WTC11 (cell line): ENCODE measurements around the gene SPRED2. TPM values are rescaled to one million over a fixed set of nuclear protein-coding genes. Genes with fewer than 3 reads are reported as not detected.

Experiments used
- ATAC-seq: fragments of 200-7000 bp; cut with Tn5 transposase; 2 replicates; pipeline ENCODE4 v1.10.0; 2021; ENCODE audit warnings: mild to moderate bottlenecking, moderate library complexity
- CTCF ChIA-PET: fragments of 300-600 bp; sonication (Branson Sonifier 250); formaldehyde crosslinking; loops from one replicate; lab custom pipeline; 2021; ENCODE audit warnings: antibody characterized with exemption; lab: Charles Lee
- POLR2A ChIA-PET: fragments of 350-600 bp; sonication (Branson Sonifier 250); formaldehyde crosslinking; loops from one replicate; lab custom pipeline; 2021; ENCODE audit warnings: antibody characterized with exemption; lab: Charles Lee
- DNase-seq: peaks from one replicate; pipeline ENCODE4 v3.0.0; 2021; ENCODE audit warnings: low spot score
- H3K27ac Mint-ChIP-seq: 2 replicates; pipeline ENCODE4 v1.8.0; 2021; ENCODE audit warnings: mixed read lengths
- H3K27me3 Mint-ChIP-seq: 2 replicates; pipeline ENCODE4 v1.8.0; 2021; ENCODE audit warnings: low read depth, mild to moderate bottlenecking, moderate library complexity, mixed read lengths
- H3K36me3 Mint-ChIP-seq: 2 replicates; pipeline ENCODE4 v1.8.0; 2021; ENCODE audit warnings: mixed read lengths
- H3K4me1 Mint-ChIP-seq: 2 replicates; pipeline ENCODE4 v1.8.0; 2022; ENCODE audit warnings: mixed read lengths
- H3K4me3 Mint-ChIP-seq: 2 replicates; pipeline ENCODE4 v1.8.0; 2021; ENCODE audit warnings: mild to moderate bottlenecking, moderate library complexity, mixed read lengths
- H3K9me3 Mint-ChIP-seq: 2 replicates; pipeline ENCODE4 v1.8.0; 2021; ENCODE audit warnings: mixed read lengths
- ATF1 ChIP-seq: sonication (generic); formaldehyde crosslinking; IDR thresholded peaks from 2 replicates; pipeline ENCODE4 v1.8.1; 2023; ENCODE audit warnings: mild to moderate bottlenecking, moderate library complexity, missing genetic modification reagents
- ATF3 ChIP-seq: sonication (generic); formaldehyde crosslinking; conservative IDR thresholded peaks from 2 replicates; pipeline ENCODE4 v1.8.1; 2022; ENCODE audit warnings: mild to moderate bottlenecking, missing genetic modification reagents
- ELF4 ChIP-seq: sonication (generic); formaldehyde crosslinking; IDR thresholded peaks from 2 replicates; pipeline ENCODE4 v1.8.1; 2022; ENCODE audit warnings: low read depth, mild to moderate bottlenecking, moderate library complexity, missing genetic modification reagents
- FOXK1 ChIP-seq: sonication (generic); formaldehyde crosslinking; IDR thresholded peaks from 2 replicates; pipeline ENCODE4 v1.8.0; 2022; ENCODE audit warnings: mild to moderate bottlenecking, moderate library complexity, missing genetic modification reagents
- GABPB1 ChIP-seq: sonication (generic); formaldehyde crosslinking; IDR thresholded peaks from 2 replicates; pipeline ENCODE4 v1.8.1; 2023; ENCODE audit warnings: mild to moderate bottlenecking, missing genetic modification reagents
- IRF1 ChIP-seq: sonication (generic); formaldehyde crosslinking; IDR thresholded peaks from 2 replicates; pipeline ENCODE4 v1.8.0; 2023; ENCODE audit warnings: missing genetic modification reagents
- JUN ChIP-seq: sonication (generic); formaldehyde crosslinking; IDR thresholded peaks from 2 replicates; pipeline ENCODE4 v1.8.0; 2023; ENCODE audit warnings: mild to moderate bottlenecking, missing genetic modification reagents
- KAT7 ChIP-seq: sonication (generic); formaldehyde crosslinking; IDR thresholded peaks from 2 replicates; pipeline ENCODE4 v1.8.1; 2023; ENCODE audit warnings: missing genetic modification reagents, mild to moderate bottlenecking, borderline replicate concordance
- MLX ChIP-seq: sonication (generic); formaldehyde crosslinking; IDR thresholded peaks from 2 replicates; pipeline ENCODE4 v1.8.1; 2023; ENCODE audit warnings: mild to moderate bottlenecking, missing genetic modification reagents, moderate library complexity
- PRDM15 ChIP-seq: sonication (generic); formaldehyde crosslinking; IDR thresholded peaks from 2 replicates; pipeline ENCODE4 v1.8.0; 2022; ENCODE audit warnings: missing genetic modification reagents
- PREB ChIP-seq: sonication (generic); formaldehyde crosslinking; IDR thresholded peaks from 2 replicates; pipeline ENCODE4 v1.8.1; 2022; ENCODE audit warnings: mild to moderate bottlenecking, missing genetic modification reagents, moderate library complexity, borderline replicate concordance
- RELA ChIP-seq: sonication (generic); formaldehyde crosslinking; IDR thresholded peaks from 2 replicates; pipeline ENCODE4 v1.8.1; 2022; ENCODE audit warnings: missing genetic modification reagents, mild to moderate bottlenecking, borderline replicate concordance
- SMAD3 ChIP-seq: sonication (generic); formaldehyde crosslinking; IDR thresholded peaks from 2 replicates; pipeline ENCODE4 v1.8.0; 2022; ENCODE audit warnings: missing genetic modification reagents, mild to moderate bottlenecking, borderline replicate concordance
- SMAD4 ChIP-seq: sonication (generic); formaldehyde crosslinking; IDR thresholded peaks from 2 replicates; pipeline ENCODE4 v1.8.0; 2022; ENCODE audit warnings: mild to moderate bottlenecking, missing genetic modification reagents
- TEAD4 ChIP-seq: sonication (generic); formaldehyde crosslinking; IDR thresholded peaks from 2 replicates; pipeline ENCODE4 v1.8.0; 2022; ENCODE audit warnings: mild to moderate bottlenecking, missing genetic modification reagents
- ZMAT4 ChIP-seq: fragments of 250-450 bp; sonication (Bioruptor Pico); IDR thresholded peaks from 2 replicates; pipeline ENCODE4 v1.9.0; 2021; ENCODE audit warnings: mild to moderate bottlenecking
- ZNF138 ChIP-seq: sonication (generic); formaldehyde crosslinking; conservative IDR thresholded peaks from 2 replicates; pipeline ENCODE4 v1.8.1; 2022; ENCODE audit warnings: mild to moderate bottlenecking, moderate library complexity, missing genetic modification reagents
- ZNF263 ChIP-seq: sonication (generic); formaldehyde crosslinking; IDR thresholded peaks from 2 replicates; pipeline ENCODE4 v1.8.1; 2022; ENCODE audit warnings: low read depth, mild to moderate bottlenecking, moderate library complexity, missing genetic modification reagents
- ZNF396 ChIP-seq: fragments of 250-450 bp; sonication (Bioruptor Pico); IDR thresholded peaks from 2 replicates; pipeline ENCODE4 v1.8.0; 2021; ENCODE audit warnings: mild to moderate bottlenecking, moderate library complexity, borderline replicate concordance
- ZSCAN18 ChIP-seq: fragments of 250-450 bp; sonication (Bioruptor Pico); IDR thresholded peaks from 2 replicates; pipeline ENCODE4 v2.1.2; 2022; ENCODE audit warnings: mild to moderate bottlenecking, moderate library complexity
- total RNA-seq: library from RNA; stranded (reverse); gene quantifications from 3 replicates; pipeline ENCODE4 v1.2.3, GENCODE V29; 2021
- TF ChIP-seq, protein P1 (sequence below): sonication (generic); formaldehyde crosslinking; IDR thresholded peaks from 2 replicates; pipeline ENCODE4 v1.8.0; 2022; ENCODE audit warnings: mild to moderate bottlenecking, missing genetic modification reagents
- TF ChIP-seq, protein P2 (sequence below): sonication (generic); formaldehyde crosslinking; IDR thresholded peaks from 2 replicates; pipeline ENCODE4 v1.8.1; 2022; ENCODE audit warnings: mild to moderate bottlenecking, moderate library complexity, missing genetic modification reagents

The SPRED2 gene
- total RNA-seq, 1 experiment from 2014 or later, result 34.1 TPM

DNA sequence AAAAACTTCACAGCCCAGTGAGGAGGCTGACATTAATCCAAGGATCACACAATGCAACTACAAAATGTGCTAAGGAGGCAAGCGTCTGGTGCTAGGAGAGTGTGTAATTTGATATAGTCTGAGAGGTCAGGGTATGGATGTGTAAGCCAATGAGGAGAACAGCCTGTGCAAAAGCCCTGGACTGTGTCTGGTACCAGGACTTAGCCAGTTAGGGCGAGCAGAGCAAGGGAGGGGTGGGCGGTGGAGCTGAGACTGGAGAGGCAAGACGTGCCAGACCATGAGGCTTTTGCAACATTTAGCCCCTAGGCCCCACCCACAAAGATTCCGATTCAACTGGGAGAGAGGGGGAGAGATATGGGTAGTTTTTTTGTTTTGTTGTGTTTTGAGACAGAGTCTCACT lies 33.5 kb upstream of the SPRED2 start (continued):
- TF ChIP-seq SMAD3 (CRISPR knock-in tag), result no peak
- TF ChIP-seq ZSCAN18, result no peak
- TF ChIP-seq ZNF263, result no peak
- no peak for TF ChIP-seq ZNF138
- TF ChIP-seq GABPB1, result no peak

DNA sequence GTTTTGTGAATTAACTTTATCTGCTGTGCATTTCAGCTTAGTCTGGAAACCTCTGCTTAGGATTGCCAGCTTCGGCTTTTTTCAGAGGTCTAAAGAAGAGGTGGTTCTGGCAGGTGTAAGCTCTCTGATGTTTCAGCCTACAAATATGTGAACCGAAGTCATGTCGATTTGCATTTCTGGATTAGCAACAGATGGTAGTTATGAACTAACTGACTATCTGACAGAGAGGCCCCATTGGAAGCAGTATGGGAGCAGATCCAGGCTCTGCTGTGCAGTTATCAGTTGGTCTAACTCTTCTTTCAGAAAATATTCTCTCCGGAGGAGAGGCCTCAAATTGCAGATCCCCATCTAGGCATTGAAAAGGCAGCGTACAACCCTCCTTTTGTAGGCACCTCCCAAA lies 32.7 kb upstream of the SPRED2 start:
- Mint-ChIP-seq H3K9me3 (peaks cover 9% of the 10 kb centered on the region; the same call in 1 of the 2 replicates), H3K36me3 (no peaks in the 10 kb centered on the region), H3K4me1 (no peaks in the 10 kb centered on the region; the same call in 1 of the 2 replicates), H3K27ac (no peak overlapping the region), H3K27me3 (peaks cover 8% of the 10 kb centered on the region; the same call in 1 of the 2 replicates), H3K4me3 (no peak overlapping the region)
- ChIA-PET POLR2A (no interaction called here), CTCF (no interaction called here)
- DNase-seq (no peak), ATAC-seq (no peak)
- TF ChIP-seq IRF1 (CRISPR knock-in tag), result no peak
- no peak for TF ChIP-seq KAT7 (CRISPR knock-in tag)
- TF ChIP-seq ATF1, result no peak
- TF ChIP-seq PREB (CRISPR knock-in tag), result no peak
- TF ChIP-seq ZNF396 (CRISPR knock-in tag), result no peak
- TF ChIP-seq RELA, result no peak
- TF ChIP-seq ZNF263, result no peak
- TF ChIP-seq ZNF138, result no peak
- no peak for TF ChIP-seq TEAD4 (CRISPR knock-in tag)
- TF ChIP-seq JUN, result no peak
- no peak for TF ChIP-seq ELF4 (CRISPR knock-in tag)
- TF ChIP-seq PRDM15 (CRISPR knock-in tag), result no peak
- TF ChIP-seq, protein P1, sequence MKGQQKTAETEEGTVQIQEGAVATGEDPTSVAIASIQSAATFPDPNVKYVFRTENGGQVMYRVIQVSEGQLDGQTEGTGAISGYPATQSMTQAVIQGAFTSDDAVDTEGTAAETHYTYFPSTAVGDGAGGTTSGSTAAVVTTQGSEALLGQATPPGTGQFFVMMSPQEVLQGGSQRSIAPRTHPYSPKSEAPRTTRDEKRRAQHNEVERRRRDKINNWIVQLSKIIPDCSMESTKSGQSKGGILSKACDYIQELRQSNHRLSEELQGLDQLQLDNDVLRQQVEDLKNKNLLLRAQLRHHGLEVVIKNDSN (CRISPR knock-in tag), result no peak
- TF ChIP-seq SMAD4 (CRISPR knock-in tag), result no peak
- TF ChIP-seq ZMAT4 (CRISPR knock-in tag), result no peak
- TF ChIP-seq MLX (CRISPR knock-in tag), result no peak
- TF ChIP-seq, protein P2, sequence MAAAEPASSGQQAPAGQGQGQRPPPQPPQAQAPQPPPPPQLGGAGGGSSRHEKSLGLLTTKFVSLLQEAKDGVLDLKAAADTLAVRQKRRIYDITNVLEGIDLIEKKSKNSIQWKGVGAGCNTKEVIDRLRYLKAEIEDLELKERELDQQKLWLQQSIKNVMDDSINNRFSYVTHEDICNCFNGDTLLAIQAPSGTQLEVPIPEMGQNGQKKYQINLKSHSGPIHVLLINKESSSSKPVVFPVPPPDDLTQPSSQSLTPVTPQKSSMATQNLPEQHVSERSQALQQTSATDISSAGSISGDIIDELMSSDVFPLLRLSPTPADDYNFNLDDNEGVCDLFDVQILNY (CRISPR knock-in tag), result no peak
- TF ChIP-seq ATF3 (CRISPR knock-in tag), result no peak
- TF ChIP-seq FOXK1 (CRISPR knock-in tag), result no peak
